HG03457 (cell line): ENCODE measurements around the gene SLC39A7.
"Not testable (repeated sequence)": the region's sequence is repeated elsewhere in the genome, so short reads cannot be mapped to it uniquely, and the experiment has no call there.

Source experiments
- ATAC-seq: cut with Tn5 transposase; IDR thresholded peaks from one replicate; pipeline ENCODE4 v1.9.1; 2021; ENCODE audit warnings: moderate number of reproducible peaks; ENCODE audit not compliant: unreplicated experiment

The SLC39A7 gene

GRCh38 chr6:33226503-33227120, 25.9 kb downstream of the SLC39A7 start:
- not testable (repeated sequence) for ATAC-seq

- ATAC-seq, result no peak
These were observed 34.6 kb downstream of the SLC39A7 start for GRCh38 chr6:33235221-33235634.

- ATAC-seq, result no peak
These were observed 35.7 kb downstream of the SLC39A7 start for GRCh38 chr6:33236328-33236727.

- ATAC-seq, result no peak
These were observed 36.2 kb downstream of the SLC39A7 start for GRCh38 chr6:33236852-33237251.

DNA sequence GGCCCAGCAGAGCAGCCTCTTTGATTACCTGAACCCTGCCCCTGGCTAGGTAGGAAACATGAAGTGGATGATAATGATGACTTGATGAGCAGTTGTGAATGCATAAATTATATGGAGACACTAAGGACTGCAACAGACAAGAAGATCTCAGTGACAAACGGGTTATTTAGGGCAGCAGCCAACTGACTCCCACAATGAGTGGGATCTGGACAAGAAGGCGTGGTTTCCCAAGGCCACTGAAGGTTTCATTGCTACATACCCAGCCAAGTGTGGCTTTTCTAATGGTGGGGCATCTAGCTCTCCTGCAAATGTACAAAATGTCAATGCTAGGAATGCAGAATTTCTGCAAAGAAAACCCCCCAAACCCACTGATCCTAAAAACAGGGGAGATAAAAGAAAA, 37.1 kb downstream of the SLC39A7 start:
- no peak for ATAC-seq

DNA sequence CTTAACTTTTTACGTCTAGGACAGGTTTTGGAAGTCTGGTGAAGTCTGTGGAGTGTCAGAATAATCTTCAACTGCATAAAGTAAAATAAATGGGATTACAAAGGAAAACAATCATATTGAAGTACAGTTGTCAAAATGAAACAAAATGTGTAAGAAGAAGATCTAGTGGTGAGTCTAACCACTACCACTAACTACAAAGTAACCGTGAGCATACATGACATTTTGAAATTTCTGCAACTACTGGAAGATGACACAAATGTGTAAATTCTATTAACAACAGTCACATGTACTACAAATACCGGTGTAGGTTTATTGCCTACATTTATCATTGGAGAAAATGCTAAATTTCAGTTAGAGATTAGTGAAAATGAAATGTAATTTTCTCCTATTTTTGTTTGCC, 41.3 kb downstream of the SLC39A7 start:
- no peak for ATAC-seq

DNA sequence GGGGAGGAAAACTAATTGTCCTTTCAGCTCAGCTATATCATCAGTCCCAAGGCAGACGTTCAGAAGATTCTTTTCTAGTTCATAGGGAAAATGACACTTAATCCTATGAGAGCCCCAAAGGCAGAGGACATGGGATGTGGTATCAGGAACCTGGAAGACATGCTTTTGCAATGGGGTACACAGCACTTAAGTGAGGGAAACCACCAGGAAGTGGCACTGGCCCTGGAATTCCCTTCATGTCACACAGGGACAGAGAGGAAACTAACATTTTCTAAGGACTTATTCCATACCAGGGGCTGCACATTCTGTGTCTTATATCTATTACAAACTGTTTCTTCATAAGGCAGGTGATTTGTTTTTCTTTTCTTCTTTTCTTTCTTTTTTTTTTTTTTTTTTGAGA, 42.8 kb downstream of the SLC39A7 start:
- ATAC-seq, result no peak

DNA sequence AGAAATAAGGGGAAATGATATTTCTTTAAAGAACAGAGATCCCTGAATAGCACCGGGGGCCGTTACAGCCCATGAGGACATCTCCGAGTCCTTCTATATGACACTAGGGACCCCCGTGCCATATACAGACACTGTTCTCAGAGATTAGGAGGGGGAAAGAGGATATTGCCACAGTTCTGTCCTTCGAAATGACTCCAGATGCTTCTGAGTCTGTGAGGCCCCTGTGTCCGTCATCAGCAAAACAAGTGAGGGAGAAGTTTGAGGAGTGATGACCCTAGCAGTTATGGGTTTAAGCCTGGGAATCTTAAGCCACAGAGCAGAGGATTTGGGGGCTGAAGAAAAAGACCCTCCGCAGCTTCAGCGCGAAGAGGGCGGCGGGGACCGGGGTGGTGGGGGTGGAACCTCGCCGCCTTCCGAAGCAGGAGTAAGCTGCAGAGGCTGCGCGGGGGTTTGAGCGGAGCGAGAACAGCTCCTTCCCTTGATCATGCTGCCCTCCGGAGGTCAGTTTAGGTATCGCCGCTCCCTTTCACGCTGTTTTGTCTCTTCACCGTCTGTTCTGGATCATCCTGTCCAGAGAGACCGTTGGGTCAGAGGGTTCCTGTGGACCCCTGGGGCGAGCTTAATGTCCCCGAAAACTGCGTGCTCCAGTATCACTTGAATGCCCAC, 47.4 kb downstream of the SLC39A7 start:
- peak; percentile 39 for ATAC-seq

- no peak for ATAC-seq
These were observed 47.9 kb downstream of the SLC39A7 start for GRCh38 chr6:33248643-33248931.

- ATAC-seq, result peak; percentile 77
These were observed 48.5 kb downstream of the SLC39A7 start for GRCh38 chr6:33248932-33249731.

- no peak for ATAC-seq
These were observed 49.3 kb downstream of the SLC39A7 start for GRCh38 chr6:33249732-33250630.

DNA sequence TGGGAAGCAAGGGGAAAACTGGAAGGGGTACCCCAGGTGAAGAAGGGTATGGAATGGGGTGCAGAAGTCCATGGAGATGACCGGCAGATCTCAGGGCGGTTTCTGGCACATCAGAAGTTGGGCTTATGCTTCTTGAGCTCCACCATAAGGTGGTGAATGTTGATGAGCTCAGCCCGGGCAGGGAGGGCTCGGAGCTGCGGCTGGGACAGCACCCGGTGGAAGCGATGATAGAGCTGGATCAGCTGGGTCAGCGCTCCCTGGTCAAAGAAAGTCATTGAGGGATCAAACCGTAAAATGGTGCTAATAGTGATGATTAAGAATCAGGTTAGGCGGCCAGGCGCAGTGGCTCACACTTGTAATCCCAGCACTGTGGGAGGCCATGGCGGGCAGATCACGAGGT, 50.1 kb downstream of the SLC39A7 start:
- no peak for ATAC-seq

DNA sequence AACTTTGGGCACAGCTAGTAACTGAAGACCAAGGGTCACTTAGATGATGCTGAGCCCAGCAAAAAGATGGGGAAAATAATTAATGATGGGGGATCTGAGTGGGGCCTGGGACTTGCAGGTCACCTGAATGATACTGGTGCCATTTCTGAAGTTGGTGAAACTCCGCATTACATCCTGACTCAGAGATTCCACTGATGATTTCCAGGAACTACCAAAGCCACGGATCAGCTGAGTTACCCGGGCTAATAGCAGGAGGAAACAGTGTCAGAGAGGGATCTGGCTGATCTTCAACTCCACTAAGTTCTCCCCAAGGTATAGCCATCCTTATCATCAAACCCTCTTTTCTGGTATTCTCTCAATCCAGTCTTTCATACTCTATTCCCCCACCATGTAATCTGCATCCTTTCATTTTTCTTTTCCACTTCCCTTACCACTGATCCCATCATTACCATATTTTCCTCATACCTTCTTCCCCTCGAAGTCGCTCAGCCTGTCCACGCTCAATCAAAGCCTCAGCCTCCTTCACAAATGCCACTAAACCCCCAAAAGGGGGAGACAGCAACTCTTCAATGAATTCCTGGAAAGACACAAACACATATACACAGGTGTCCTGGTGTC, 50.8 kb downstream of the SLC39A7 start:
- ATAC-seq, result no peak

DNA sequence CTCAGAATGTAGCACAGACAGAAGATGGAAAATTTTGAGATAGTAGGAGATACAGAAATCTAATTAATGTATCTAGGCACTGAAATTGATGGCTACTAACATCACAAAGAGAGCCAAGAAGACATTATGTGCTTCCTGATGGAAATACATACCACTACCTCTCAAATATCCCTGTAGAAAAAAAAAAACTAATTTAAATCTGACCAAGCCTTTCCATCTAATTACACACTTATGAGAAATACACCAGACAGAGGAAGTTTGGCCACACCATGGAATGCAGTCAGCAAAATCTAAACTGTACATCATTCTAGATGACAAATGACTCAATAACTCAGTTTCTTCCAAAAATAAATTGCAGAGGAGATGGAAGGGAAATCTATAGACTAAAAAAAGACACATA, 52.1 kb downstream of the SLC39A7 start:
- ATAC-seq, result no peak
